Measurements from ENCODE around the gene TINAGL1. TPM values are rescaled to one million over a fixed set of nuclear protein-coding genes. Genes with fewer than 3 reads are reported as not detected.

The TINAGL1 gene
- total and polyA plus RNA-seq, 2 of the 13 experiments (the other 11 are each of a cell fraction or from before 2014, with no cell fraction given): 24.7 to 76.8 TPM

DNA sequence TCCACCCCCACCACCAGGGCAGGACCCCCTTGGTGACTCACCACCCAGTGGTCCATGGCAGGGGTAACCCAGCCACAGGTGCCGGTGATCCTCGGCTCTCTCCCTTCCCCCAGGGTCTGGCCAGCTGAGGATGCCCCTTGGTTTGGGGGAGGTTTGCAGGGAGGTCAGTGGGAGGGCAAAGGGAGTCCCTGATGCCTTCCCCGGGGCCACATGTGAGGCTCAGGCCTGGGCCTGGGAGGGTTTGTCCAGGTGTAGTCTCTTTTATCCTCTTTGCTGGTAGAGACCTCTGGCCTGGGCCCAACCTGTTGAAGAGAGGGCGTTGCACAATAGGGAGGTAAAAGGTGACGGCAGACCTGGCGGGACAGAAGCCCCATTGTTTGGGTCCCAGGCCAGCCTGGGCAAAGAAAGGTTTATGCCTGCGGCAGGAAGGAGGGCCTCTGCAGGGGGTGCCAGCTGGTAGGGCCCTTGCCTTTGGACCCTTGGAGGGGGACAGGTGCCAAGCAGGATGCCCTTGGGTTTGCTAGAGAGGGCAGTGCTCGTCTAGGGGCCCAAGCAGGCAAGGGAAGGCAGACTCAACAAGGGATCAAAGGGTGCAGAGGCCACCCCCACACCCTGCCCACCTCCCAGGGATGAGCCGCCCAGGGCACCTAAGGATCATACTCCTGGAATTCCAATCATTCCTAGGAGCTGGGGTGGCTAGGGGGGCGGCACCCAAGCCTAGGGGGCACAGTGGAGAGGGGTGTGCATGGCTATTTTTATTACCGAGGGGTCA, 760 bp upstream of the TINAGL1 start (continued):
- TF ChIP-seq, protein P1, sequence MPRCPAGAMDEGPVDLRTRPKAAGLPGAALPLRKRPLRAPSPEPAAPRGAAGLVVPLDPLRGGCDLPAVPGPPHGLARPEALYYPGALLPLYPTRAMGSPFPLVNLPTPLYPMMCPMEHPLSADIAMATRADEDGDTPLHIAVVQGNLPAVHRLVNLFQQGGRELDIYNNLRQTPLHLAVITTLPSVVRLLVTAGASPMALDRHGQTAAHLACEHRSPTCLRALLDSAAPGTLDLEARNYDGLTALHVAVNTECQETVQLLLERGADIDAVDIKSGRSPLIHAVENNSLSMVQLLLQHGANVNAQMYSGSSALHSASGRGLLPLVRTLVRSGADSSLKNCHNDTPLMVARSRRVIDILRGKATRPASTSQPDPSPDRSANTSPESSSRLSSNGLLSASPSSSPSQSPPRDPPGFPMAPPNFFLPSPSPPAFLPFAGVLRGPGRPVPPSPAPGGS (CRISPR knock-in tag; IDR thresholded peaks at IDR 0.05): 0 out of 2 replicates have a peak, but pooled peaks have one; percentile 12
- TF ChIP-seq, protein P2, sequence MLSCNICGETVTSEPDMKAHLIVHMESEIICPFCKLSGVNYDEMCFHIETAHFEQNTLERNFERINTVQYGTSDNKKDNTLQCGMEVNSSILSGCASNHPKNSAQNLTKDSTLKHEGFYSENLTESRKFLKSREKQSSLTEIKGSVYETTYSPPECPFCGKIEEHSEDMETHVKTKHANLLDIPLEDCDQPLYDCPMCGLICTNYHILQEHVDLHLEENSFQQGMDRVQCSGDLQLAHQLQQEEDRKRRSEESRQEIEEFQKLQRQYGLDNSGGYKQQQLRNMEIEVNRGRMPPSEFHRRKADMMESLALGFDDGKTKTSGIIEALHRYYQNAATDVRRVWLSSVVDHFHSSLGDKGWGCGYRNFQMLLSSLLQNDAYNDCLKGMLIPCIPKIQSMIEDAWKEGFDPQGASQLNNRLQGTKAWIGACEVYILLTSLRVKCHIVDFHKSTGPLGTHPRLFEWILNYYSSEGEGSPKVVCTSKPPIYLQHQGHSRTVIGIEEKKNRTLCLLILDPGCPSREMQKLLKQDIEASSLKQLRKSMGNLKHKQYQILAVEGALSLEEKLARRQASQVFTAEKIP (CRISPR knock-in tag; IDR thresholded peaks at IDR 0.05; ENCODE audit: borderline replicate concordance): no peak
- TF ChIP-seq NCOR1 (IDR thresholded peaks at IDR 0.05; ENCODE audit: borderline replicate concordance, low read length) (peak; percentile 82; the same call in 1 of the 2 replicates), ETV5 (CRISPR knock-in tag; IDR thresholded peaks at IDR 0.05; ENCODE audit: borderline replicate concordance) (peak; percentile 74), ZNF883 (CRISPR knock-in tag; IDR thresholded peaks at IDR 0.05; ENCODE audit: not compliant biosample characterization) (peak; percentile 15), ZSCAN25 (CRISPR knock-in tag; IDR thresholded peaks at IDR 0.05) (0 out of 2 replicates have a peak, but pooled peaks have one; percentile 32), MYC (CRISPR knock-in tag; IDR thresholded peaks at IDR 0.05; ENCODE audit: borderline replicate concordance) (peak; percentile 57; the same call in 1 of the 2 replicates), CREM (IDR thresholded peaks at IDR 0.05) (peak; percentile 66; the same call in 1 of the 2 replicates), CREM (CRISPR knock-in tag; IDR thresholded peaks at IDR 0.05) (no peak), SAP130 (CRISPR knock-in tag; IDR thresholded peaks at IDR 0.05; ENCODE audit: low read depth) (peak; percentile 78), ZNF296 (CRISPR knock-in tag; conservative IDR thresholded peaks at IDR 0.05) (peak; percentile 32; the same call in 1 of the 2 replicates), SNAI1 (CRISPR knock-in tag; IDR thresholded peaks at IDR 0.05; ENCODE audit: borderline replicate concordance) (no peak), HOXA3 (CRISPR knock-in tag; IDR thresholded peaks at IDR 0.05) (peak; percentile 78), ZNF670 (CRISPR knock-in tag; IDR thresholded peaks at IDR 0.05; ENCODE audit: borderline replicate concordance) (0 out of 2 replicates have a peak, but pooled peaks have one; percentile 44), SRSF1 (optimal IDR thresholded peaks at IDR 0.05; ENCODE audit: low read depth, low read length) (peak; percentile 75), NR2F6 (IDR thresholded peaks at IDR 0.05) (peak; percentile 81), NR2F6 (CRISPR knock-in tag; IDR thresholded peaks at IDR 0.05) (peak; percentile 80)
- TF ChIP-seq, protein P3, sequence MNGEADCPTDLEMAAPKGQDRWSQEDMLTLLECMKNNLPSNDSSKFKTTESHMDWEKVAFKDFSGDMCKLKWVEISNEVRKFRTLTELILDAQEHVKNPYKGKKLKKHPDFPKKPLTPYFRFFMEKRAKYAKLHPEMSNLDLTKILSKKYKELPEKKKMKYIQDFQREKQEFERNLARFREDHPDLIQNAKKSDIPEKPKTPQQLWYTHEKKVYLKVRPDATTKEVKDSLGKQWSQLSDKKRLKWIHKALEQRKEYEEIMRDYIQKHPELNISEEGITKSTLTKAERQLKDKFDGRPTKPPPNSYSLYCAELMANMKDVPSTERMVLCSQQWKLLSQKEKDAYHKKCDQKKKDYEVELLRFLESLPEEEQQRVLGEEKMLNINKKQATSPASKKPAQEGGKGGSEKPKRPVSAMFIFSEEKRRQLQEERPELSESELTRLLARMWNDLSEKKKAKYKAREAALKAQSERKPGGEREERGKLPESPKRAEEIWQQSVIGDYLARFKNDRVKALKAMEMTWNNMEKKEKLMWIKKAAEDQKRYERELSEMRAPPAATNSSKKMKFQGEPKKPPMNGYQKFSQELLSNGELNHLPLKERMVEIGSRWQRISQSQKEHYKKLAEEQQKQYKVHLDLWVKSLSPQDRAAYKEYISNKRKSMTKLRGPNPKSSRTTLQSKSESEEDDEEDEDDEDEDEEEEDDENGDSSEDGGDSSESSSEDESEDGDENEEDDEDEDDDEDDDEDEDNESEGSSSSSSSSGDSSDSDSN (CRISPR knock-in tag; IDR thresholded peaks at IDR 0.05): peak; percentile 22
- TF ChIP-seq, protein P4, sequence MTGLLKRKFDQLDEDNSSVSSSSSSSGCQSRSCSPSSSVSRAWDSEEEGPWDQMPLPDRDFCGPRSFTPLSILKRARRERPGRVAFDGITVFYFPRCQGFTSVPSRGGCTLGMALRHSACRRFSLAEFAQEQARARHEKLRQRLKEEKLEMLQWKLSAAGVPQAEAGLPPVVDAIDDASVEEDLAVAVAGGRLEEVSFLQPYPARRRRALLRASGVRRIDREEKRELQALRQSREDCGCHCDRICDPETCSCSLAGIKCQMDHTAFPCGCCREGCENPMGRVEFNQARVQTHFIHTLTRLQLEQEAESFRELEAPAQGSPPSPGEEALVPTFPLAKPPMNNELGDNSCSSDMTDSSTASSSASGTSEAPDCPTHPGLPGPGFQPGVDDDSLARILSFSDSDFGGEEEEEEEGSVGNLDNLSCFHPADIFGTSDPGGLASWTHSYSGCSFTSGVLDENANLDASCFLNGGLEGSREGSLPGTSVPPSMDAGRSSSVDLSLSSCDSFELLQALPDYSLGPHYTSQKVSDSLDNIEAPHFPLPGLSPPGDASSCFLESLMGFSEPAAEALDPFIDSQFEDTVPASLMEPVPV (CRISPR knock-in tag; IDR thresholded peaks at IDR 0.05): peak; percentile 59; the same call in 1 of the 2 replicates
- TF ChIP-seq, protein P5, sequence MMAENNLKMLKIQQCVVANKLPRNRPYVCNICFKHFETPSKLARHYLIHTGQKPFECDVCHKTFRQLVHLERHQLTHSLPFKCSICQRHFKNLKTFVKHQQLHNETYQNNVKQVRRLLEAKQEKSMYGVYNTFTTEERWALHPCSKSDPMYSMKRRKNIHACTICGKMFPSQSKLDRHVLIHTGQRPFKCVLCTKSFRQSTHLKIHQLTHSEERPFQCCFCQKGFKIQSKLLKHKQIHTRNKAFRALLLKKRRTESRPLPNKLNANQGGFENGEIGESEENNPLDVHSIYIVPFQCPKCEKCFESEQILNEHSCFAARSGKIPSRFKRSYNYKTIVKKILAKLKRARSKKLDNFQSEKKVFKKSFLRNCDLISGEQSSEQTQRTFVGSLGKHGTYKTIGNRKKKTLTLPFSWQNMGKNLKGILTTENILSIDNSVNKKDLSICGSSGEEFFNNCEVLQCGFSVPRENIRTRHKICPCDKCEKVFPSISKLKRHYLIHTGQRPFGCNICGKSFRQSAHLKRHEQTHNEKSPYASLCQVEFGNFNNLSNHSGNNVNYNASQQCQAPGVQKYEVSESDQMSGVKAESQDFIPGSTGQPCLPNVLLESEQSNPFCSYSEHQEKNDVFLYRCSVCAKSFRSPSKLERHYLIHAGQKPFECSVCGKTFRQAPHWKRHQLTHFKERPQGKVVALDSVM (CRISPR knock-in tag; IDR thresholded peaks at IDR 0.05): no peak

All from HepG2 (cell line).